ENCODE results near the gene RIT1.
A peak's percentile ranks its signal among the peaks of the same experiment; 100 is the strongest.
"Not testable (repeated sequence)": the region's sequence is repeated elsewhere in the genome, so short reads cannot be mapped to it uniquely, and the experiment has no call there.

RIT1 gene

DNA sequence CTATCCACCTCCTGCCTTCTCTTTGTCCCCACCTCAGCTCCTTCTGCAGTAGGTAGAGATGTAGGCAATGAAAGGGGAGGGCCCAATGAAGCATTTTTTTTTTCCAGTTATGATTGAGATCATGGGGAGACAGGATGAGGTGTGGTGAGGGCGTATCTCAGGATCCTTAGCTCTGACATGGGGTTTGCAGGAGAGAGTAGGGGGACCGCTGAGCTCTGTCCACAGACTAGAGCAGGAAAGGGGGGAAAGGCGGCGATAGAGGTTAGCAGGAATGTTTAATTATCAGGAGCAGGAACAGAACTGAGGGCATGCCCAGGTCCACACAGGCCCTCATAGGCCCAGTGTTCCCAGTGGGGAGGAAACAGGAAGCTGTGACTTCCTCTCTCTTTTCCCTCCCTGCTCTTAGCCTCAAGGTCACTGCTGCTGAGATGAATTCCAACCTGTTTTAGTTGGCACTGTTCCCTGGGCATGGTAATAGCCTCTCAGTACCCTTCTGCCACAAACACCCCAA, 29.4 kb upstream of the RIT1 start:
- peaks cover 51% of the 10 kb centered on the region for H3K4me1 Mint-ChIP-seq
- no peak overlapping the region for H3K4me3 Mint-ChIP-seq
- peak overlapping the region; percentile 86 for H3K27ac Mint-ChIP-seq
- no peaks in the 10 kb centered on the region for H3K27me3 Mint-ChIP-seq
- no peaks in the 10 kb centered on the region for H3K9me3 Mint-ChIP-seq
- no peaks in the 10 kb centered on the region for H3K36me3 Mint-ChIP-seq

DNA sequence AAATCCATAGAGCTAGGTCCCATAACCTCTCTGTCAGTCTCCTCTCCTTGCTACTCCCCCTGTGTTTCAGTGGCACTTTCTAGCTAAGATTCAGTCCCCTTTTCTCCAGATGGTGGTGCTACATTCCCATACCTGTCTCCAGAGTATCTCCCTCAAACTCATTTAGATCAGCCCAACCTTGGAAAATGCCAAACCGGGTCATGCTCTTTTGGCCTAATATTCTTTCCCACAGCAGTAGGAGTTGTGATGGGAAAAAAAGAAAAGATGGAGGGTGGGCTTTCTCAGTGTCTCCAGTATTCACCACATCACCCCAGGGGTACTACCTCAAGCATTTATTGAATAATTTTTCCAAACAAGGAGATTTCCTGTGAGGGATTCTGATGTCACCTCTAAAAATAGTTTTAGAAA, 27.1 kb upstream of the RIT1 start:
- no peaks in the 10 kb centered on the region for H3K9me3 Mint-ChIP-seq
- H3K4me3 Mint-ChIP-seq = no peak overlapping the region

DNA sequence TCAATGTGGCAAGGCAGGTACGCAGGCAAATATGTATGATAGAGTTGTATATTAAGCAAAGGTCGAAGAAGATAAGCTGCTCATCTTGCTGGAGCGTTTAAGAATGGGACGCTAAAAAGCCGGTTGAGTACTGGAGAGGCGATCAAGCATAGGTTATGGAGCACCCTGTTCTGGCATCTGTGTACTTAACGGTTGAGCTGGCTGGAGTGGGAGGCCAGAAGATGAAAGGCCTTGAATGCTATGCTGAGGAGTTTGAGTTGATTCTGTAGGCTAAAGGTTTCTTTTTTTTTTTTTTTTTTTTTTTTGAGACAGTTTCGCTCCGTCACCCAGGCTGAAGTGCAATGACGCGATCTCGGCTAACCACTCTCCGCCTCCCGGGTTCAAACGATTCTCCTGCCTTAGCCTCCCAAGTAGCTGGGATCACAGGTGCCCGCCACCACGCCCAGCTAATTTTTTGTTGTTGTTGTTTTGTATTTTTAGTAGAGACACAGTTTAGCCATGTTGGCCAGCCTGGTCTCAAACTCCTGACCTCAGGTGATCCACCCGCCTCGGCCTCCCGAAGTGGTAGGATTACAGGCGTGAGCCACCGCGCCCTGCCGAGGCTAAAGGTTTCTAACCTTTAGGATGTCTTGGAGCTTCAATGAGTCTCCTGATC, 23.9 kb upstream of the RIT1 start:
- Mint-ChIP-seq H3K4me1 (peaks cover 40% of the 10 kb centered on the region), H3K27ac (no peak overlapping the region), H3K4me3 (no peak overlapping the region), H3K9me3 (no peaks in the 10 kb centered on the region), H3K27me3 (no peaks in the 10 kb centered on the region), H3K36me3 (peaks cover 3% of the 10 kb centered on the region)

More for the DNA sequence above, 27.1 kb upstream of the RIT1 start:
- Mint-ChIP-seq H3K36me3 (no peaks in the 10 kb centered on the region), H3K27ac (peak overlapping the region; percentile 25), H3K4me1 (peaks cover 39% of the 10 kb centered on the region), H3K27me3 (no peaks in the 10 kb centered on the region)

DNA sequence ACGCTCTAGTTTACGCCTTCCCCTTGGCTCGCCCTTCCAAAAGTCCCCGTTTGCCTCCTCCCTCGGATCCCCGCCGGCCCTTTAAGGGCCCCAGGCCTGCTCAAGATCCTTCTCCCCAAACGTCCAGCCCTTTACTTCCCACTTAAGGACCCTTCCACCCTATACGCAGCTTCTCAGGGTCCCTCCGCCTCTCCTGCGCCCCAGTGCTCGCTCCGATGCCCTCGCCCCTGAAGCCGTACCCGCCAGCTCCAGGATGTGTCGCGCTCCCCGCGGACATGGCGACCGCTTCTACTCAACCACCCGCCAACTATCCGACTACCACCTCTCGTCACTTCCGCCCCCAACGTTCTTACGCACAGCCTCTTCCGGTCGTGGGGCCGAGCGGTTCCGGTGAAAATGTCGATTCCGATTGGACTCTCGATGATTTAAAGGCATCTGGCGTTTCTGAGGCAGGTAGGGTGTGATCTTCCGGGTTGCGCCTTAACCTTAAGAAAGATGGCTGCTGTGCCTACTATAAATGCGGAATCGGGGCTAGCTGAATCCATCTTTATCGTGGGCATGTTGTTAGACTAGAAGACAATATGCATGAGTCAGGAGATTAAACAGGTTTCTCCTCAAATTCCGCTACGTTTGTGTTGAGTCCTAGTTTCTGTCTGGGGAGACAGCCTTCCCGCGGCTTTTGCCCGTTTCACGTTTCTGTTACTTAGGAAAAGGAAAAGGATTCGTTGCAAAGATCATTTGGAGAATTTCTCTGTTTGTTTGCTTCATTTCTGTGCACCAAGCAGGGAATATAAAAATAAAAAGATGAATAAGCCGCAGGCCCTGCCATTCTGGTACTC, 23.2 kb upstream of the RIT1 start, which contains the start of gene KHDC4:
Gene KHDC4, minus strand, starts transcription at position 317 of the 839 bp plus-strand sequence. Its CDS starts 40 bp downstream, at position 277.
- H3K9me3 Mint-ChIP-seq = no peaks in the 10 kb centered on the region
- peaks cover 5% of the 10 kb centered on the region for H3K36me3 Mint-ChIP-seq
- H3K4me3 Mint-ChIP-seq = no peak within 1 kb of the TSS
- no peaks in the 10 kb centered on the region for H3K27me3 Mint-ChIP-seq
- H3K27ac Mint-ChIP-seq = no peak within 1 kb of the TSS
- H3K4me1 Mint-ChIP-seq = peaks cover 41% of the 10 kb centered on the region

DNA sequence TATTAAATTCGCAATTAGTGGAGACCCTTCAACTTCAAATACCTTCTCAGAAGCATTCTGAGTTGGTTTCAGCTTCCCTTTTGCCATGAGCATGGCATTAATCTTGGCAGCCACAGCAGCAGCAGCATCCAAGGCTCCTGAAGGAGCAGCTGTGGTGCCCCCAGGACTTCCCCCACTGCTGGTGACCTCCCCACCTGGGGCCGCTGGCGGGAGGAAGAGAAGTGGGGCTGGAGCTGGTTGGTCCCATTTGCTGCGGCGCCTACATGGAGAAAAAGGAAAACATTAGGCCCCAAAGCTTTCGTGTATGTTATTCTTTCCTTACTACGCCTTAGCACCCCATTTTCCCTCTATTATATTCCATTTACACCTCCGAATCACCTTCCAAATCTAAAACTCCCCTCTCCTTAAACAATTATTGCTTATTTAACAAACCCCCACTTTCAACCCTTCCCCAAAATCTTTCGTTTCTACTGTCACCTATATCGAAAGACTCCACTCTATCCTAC, 22.5 kb upstream of the RIT1 start:
- Mint-ChIP-seq H3K36me3 (peaks cover 7% of the 10 kb centered on the region), H3K27ac (no peak overlapping the region), H3K4me1 (peaks cover 46% of the 10 kb centered on the region), H3K4me3 (no peak overlapping the region), H3K27me3 (no peaks in the 10 kb centered on the region), H3K9me3 (no peaks in the 10 kb centered on the region)

DNA sequence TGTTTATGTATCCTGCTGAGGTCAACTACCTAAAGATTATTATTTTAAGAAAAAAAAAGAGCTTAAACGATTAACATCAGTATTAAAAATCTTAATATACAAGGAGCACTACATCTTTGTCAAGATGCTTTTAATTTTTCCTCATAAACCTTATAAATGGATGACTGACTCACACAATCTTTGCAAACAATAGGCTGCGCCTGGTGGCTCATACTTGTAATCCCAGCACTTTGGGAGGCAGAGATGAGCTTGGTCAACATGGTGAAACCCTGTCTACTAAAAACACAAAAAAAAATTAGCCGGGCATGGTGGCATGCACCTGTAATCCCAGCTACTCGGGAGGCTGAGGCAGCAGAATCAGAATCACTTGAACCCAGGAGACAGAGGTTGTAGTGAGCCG, 21.3 kb upstream of the RIT1 start:
- Mint-ChIP-seq H3K27ac (peak overlapping the region; percentile 41), H3K4me1 (peaks cover 38% of the 10 kb centered on the region), H3K9me3 (no peaks in the 10 kb centered on the region), H3K4me3 (peak overlapping the region; percentile 79), H3K27me3 (no peaks in the 10 kb centered on the region), H3K36me3 (peaks cover 9% of the 10 kb centered on the region)

DNA sequence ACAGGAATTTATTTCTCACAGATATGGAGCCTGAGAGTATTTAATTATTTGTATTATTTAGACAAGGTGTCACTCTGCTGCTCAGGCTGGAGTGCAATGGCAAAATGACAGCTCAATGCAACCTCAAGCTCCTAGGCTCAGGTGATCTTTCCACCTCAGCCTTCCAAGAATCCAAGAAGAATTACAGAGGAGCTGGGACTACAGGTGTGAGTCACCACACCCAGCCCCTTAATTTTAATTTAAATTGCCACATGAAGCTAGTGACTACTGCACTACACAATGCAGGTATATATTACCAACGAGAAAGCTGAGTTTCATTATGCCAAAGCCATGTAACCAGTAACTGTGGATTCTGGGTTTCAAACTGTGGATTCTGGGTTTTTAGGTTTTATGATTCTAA, 20.9 kb upstream of the RIT1 start:
- H3K27me3 Mint-ChIP-seq = no peaks in the 10 kb centered on the region
- H3K4me1 Mint-ChIP-seq = peaks cover 38% of the 10 kb centered on the region
- no peaks in the 10 kb centered on the region for H3K9me3 Mint-ChIP-seq
- H3K4me3 Mint-ChIP-seq = peak overlapping the region; percentile 79
- peak overlapping the region; percentile 41 for H3K27ac Mint-ChIP-seq
- peaks cover 9% of the 10 kb centered on the region for H3K36me3 Mint-ChIP-seq

DNA sequence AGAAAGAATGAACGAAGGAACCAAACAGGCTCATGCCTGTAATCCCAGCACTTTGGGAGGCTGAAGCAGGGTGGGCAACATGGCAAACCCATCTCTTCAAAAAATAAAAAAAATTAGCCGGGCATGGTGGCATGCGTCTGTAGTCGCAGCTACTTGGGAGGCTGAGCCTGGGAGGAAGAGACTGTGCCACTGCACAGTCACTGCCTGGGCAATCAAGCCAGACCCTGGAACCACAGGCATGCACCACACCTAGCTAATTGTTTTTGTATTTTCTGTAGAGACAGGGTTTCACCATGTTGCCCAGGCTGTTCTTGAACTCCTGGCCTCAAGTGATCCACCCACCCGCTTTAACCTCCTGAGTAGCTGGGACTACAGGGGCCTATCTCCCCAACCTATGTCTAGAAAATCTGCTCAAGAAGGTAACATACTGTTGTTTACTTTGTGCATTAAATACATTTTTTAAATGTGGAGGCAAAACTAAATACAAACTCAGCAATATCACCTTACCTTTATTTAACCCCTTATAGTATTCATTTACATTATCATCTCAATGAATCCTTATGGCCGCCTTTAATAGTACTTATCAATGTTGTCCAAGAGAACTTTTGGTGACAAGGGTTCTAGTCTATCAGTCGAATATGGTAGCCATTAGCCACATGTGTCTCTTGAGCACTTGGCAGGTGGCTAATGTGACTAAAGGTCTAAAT, 20.3 kb upstream of the RIT1 start:
- H3K27me3 Mint-ChIP-seq = no peaks in the 10 kb centered on the region
- no peaks in the 10 kb centered on the region for H3K9me3 Mint-ChIP-seq
- peaks cover 38% of the 10 kb centered on the region for H3K4me1 Mint-ChIP-seq
- H3K27ac Mint-ChIP-seq = peak overlapping the region; percentile 55
- peaks cover 11% of the 10 kb centered on the region for H3K36me3 Mint-ChIP-seq
- H3K4me3 Mint-ChIP-seq = peak overlapping the region; percentile 79

DNA sequence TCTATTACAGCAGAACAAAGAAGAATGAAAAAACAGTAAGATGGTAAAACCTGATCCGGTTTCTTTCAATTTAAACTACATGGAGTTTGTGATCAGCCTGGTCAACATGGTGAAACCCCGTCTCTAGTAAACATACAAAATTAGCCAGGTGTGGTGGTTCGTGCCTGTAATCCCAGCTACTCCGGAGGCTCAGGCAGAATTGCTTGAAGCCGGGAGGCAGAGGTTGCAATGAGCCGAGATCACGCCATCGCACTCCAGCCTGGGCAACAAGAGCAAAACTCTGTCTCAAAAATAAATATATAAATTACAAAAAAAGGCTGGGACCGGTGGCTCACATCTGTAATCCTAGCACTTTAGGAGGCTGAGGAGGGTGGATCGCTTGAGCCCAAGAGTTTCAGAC, 19.6 kb upstream of the RIT1 start:
- Mint-ChIP-seq H3K4me3 (peak overlapping the region; percentile 73), H3K4me1 (peaks cover 38% of the 10 kb centered on the region), H3K36me3 (peaks cover 13% of the 10 kb centered on the region)
- H3K27me3 Mint-ChIP-seq, H3K27ac Mint-ChIP-seq, H3K9me3 Mint-ChIP-seq: not testable (repeated sequence)

DNA sequence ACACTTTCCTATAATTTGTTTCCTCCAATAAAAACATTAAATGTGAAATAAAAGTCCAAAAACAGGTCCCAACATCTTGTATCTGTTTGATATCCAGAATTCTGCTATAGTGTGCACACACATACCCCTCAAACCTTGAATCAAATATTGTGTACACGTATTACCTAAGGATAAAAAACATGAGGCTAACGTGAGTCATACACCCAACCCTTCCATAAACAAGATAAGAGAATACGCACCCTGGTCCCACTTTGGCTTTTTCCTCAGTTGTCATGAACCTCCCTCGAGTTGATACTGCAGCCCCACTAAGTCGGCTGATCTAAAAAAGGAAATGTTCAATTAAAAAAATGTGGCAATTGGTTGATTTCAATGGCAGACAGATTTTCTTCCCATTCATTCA, 17.9 kb upstream of the RIT1 start:
- Mint-ChIP-seq H3K4me1 (peaks cover 38% of the 10 kb centered on the region), H3K27ac (peak overlapping the region; percentile 38), H3K4me3 (no peak overlapping the region), H3K27me3 (no peaks in the 10 kb centered on the region), H3K9me3 (no peaks in the 10 kb centered on the region), H3K36me3 (peaks cover 13% of the 10 kb centered on the region)

DNA sequence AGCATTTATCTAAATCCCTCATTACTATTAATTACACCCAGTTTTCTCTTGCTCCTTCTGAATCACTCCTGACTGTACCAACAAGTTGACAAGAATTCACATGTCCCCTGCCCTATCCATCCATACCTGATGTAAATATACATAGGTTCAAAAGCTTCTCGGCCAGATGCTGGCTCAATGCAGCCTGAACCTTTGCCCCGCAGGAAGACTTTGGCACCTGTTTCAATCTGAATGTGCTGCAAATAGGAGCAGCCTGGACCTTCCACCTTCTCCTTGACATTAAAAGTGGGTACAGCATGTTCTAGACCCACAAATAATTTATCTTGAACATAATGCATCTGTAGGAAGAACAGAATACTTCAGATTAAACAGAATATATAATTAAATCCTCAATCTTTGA, 14.4 kb upstream of the RIT1 start:
- Mint-ChIP-seq H3K27me3 (no peaks in the 10 kb centered on the region), H3K9me3 (no peaks in the 10 kb centered on the region), H3K27ac (no peak overlapping the region), H3K36me3 (peaks cover 20% of the 10 kb centered on the region), H3K4me3 (no peak overlapping the region), H3K4me1 (peaks cover 21% of the 10 kb centered on the region)

DNA sequence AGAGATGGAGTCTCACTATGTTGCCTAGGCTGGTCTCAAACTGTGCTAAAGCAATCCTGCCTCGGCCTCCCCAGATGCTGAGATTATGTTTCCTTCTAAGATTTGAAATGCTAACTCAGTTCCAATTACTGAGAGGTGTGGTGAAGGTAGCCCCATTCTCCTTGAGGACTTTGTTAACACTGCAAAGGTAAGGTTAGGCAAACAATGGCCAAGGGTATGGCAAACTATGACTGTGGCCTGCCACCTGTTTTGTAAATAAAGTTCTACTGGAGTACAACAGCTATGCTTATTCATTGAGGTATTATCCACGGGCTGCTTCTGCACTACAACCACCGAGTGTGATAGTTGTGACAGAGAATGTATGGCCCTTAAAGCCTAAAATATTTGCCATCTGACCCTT, 9.6 kb upstream of the RIT1 start:
- Mint-ChIP-seq H3K4me1 (peaks cover 7% of the 10 kb centered on the region), H3K9me3 (no peaks in the 10 kb centered on the region), H3K27ac (no peak overlapping the region), H3K27me3 (no peaks in the 10 kb centered on the region), H3K36me3 (peaks cover 21% of the 10 kb centered on the region), H3K4me3 (no peak overlapping the region)

DNA sequence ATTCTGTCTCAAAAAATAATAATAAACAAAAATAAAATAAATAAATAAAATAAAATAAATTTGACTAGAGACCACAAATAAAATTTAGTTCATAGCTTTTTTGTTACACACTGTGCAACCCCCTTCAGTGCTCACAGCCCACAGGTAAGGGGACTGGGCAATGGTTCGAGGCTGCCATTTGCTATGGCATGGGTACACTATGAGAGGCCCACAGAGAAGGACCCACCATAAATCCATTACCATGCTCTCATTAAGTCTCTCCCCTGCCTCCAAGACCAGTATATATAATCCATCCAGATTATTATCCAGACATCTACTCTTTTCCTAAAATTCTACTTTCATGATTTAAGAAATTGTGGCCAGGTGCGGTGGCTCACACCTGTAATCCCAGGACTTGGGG, 8.7 kb upstream of the RIT1 start:
- Mint-ChIP-seq H3K36me3 (peaks cover 21% of the 10 kb centered on the region), H3K4me1 (peaks cover 7% of the 10 kb centered on the region), H3K4me3 (no peak overlapping the region), H3K27me3 (no peaks in the 10 kb centered on the region), H3K27ac (no peak overlapping the region), H3K9me3 (no peaks in the 10 kb centered on the region)

DNA sequence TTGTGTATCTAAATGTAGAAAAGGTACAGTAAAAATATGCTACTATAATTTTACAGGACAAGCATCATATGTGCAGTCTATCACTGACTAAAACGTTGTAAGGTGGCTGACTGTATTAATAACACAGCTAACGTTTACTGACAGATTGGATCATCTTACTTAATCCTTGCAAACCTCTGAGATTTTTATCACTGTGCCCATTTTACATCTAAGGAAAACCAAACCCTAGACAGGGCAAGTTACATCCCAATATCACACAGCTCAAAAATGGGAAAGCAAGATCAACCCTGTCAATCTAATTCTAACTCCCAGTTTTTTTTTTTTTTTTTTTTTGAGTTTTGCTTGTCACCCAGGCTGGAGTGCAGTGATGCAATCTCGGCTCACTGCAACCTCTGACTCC, 7.5 kb upstream of the RIT1 start:
- H3K36me3 Mint-ChIP-seq = peaks cover 23% of the 10 kb centered on the region
- H3K4me3 Mint-ChIP-seq = no peak overlapping the region

DNA sequence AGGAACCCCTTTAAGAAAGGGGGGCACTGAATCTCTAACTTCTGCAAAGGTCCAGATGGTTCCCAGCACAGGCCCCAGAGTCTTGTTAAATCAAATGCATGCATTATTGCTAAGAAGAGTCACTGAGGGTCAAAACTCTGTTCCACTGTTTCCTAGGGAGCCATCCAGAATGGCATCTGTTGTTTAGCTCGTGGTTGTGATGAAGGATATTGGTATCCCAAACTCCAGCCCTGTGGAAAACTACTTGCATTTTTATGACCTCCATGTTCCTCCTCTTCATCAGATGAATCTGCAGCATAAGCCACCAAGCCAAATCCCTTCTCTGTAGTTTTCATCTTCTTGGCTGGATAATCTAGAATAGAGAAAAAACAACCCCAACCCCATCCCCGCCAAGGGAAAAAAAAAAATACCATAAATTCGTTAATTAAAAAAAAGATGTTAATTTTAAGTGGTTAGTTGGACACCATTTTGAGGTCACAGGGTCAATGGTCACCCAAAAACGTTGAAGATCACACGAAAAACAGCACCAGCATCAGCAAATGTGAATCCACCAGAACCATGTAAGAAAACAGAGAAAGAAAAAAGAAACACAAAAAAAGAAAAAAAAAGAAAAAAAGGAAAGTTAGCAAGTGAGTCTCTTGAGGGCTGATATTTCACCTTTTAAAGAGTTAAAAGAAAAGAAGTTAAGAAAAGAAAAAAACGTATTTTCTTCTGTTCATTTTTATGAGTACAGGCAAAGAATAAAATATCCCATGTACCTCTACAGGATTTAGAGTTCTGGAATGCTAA, 3.0 kb upstream of the RIT1 start:
- no peak overlapping the region for H3K27ac Mint-ChIP-seq
- H3K4me3 Mint-ChIP-seq = no peak overlapping the region
- H3K27me3 Mint-ChIP-seq = no peaks in the 10 kb centered on the region
- peaks cover 24% of the 10 kb centered on the region for H3K4me1 Mint-ChIP-seq
- no peaks in the 10 kb centered on the region for H3K9me3 Mint-ChIP-seq
- peaks cover 20% of the 10 kb centered on the region for H3K36me3 Mint-ChIP-seq

More for the DNA sequence above, 7.5 kb upstream of the RIT1 start:
- H3K27me3 Mint-ChIP-seq = no peaks in the 10 kb centered on the region
- no peak overlapping the region for H3K27ac Mint-ChIP-seq
- H3K9me3 Mint-ChIP-seq = no peaks in the 10 kb centered on the region
- peaks cover 6% of the 10 kb centered on the region for H3K4me1 Mint-ChIP-seq
